K562 (cell line): ENCODE data around the gene PRODH. TPM values are rescaled to one million over a fixed set of nuclear protein-coding genes. Genes with fewer than 3 reads are reported as not detected.

Source experiments
- DDX20 ChIP-seq: fragments of 450-650 bp; IDR thresholded peaks from 2 replicates; pipeline ENCODE4 v1.6.1; 2016; ENCODE audit warnings: missing genetic modification characterization, low read depth, mild to moderate bottlenecking, missing compliant biosample characterization, moderate library complexity
- DEAF1 ChIP-seq: fragments of 450-650 bp; formaldehyde crosslinking; IDR thresholded peaks from 2 replicates; pipeline ENCODE4 v1.4.0; 2020; ENCODE audit warnings: mild to moderate bottlenecking, moderate library complexity
- FIP1L1 ChIP-seq: fragments of 200-400 bp; formaldehyde crosslinking; IDR thresholded peaks from 2 replicates; pipeline ENCODE4 v1.6.1; 2018; ENCODE audit warnings: mild to moderate bottlenecking, low read depth, low read length; ENCODE audit not compliant: poor library complexity, severe bottlenecking
- GTF2E2 ChIP-seq: fragments of 200-800 bp; sonication (Bioruptor generic); IDR thresholded peaks from 2 replicates; pipeline ENCODE4 v1.6.1; 2016; ENCODE audit warnings: missing genetic modification characterization, missing compliant biosample characterization
- HBP1 ChIP-seq: fragments of 450-650 bp; formaldehyde crosslinking; IDR thresholded peaks from 2 replicates; pipeline ENCODE4 v1.4.0; 2022; ENCODE audit warnings: missing genetic modification characterization
- HNRNPK ChIP-seq: fragments of 200-400 bp; formaldehyde crosslinking; IDR thresholded peaks from one replicate; pipeline ENCODE4 v1.6.1; 2018; ENCODE audit warnings: mild to moderate bottlenecking, low read depth, low read length; ENCODE audit not compliant: poor library complexity, severe bottlenecking
- NR4A1 ChIP-seq, 2 experiments: fragments of 250-450 bp in 1 of 2; fragments of 450-650 bp in 1 of 2; sonication (Bioruptor Pico) in 1 of 2; IDR thresholded peaks; 2 replicates each; pipeline versions ENCODE4 v1.4.0 to v1.6.1; 2016 to 2020; ENCODE audit warnings: mild to moderate bottlenecking in 2 of 2, missing compliant biosample characterization in 1 of 2, missing genetic modification characterization in 1 of 2, moderate library complexity in 1 of 2
- PHF8 ChIP-seq: fragments of 200-600 bp; sonication (generic); IDR thresholded peaks from 2 replicates; pipeline ENCODE4 v1.6.1; 2012; ENCODE audit warnings: mixed run types, mild to moderate bottlenecking, inconsistent platforms, low read length, moderate library complexity, borderline replicate concordance
- PRDM10 ChIP-seq: fragments of 450-650 bp; IDR thresholded peaks from 2 replicates; pipeline ENCODE4 v1.6.1; 2018; ENCODE audit not compliant: partially characterized antibody
- TCF15 ChIP-seq: fragments of 250-450 bp; sonication (Bioruptor Pico); IDR thresholded peaks from 2 replicates; pipeline ENCODE4 v1.8.0; 2022; ENCODE audit warnings: moderate library complexity, mild to moderate bottlenecking, inconsistent platforms
- TCF7L2 ChIP-seq: fragments of 150-350 bp; IDR thresholded peaks from 2 replicates; pipeline ENCODE4 v1.6.1; 2016; ENCODE audit warnings: low read depth, mild to moderate bottlenecking, low read length, moderate library complexity
- TCFL5 ChIP-seq: fragments of 250-450 bp; sonication (Bioruptor Pico); conservative IDR thresholded peaks from 2 replicates; pipeline ENCODE4 v1.6.1; 2021; ENCODE audit warnings: mild to moderate bottlenecking, moderate library complexity, matching md5 sums
- ZBTB12 ChIP-seq: fragments of 250-450 bp; sonication (Bioruptor Pico); IDR thresholded peaks from 2 replicates; pipeline ENCODE4 v1.4.0; 2020
- ZBTB43 ChIP-seq: sonication (generic); formaldehyde crosslinking; IDR thresholded peaks from 2 replicates; pipeline ENCODE4 v1.8.0; 2023; ENCODE audit warnings: mild to moderate bottlenecking, missing genetic modification reagents
- ZEB2 ChIP-seq: fragments of 450-650 bp; IDR thresholded peaks from 2 replicates; pipeline ENCODE4 v1.6.1; 2016
- ZKSCAN1 ChIP-seq: fragments of 150-350 bp; IDR thresholded peaks from 2 replicates; pipeline ENCODE4 v1.6.1; 2016; ENCODE audit warnings: low read depth, low read length
- ZNF253 ChIP-seq: fragments of 250-450 bp; sonication (Bioruptor Pico); conservative IDR thresholded peaks from 2 replicates; pipeline ENCODE4 v1.6.1; 2021; ENCODE audit warnings: mild to moderate bottlenecking
- ZNF583 ChIP-seq: fragments of 250-450 bp; sonication (Bioruptor Pico); IDR thresholded peaks from 2 replicates; pipeline ENCODE4 v1.4.0; 2020
- polyA plus RNA-seq, 8 experiments: library from polyadenylated mRNA; depleted of rRNA in 4 of 8; stranded (reverse) in 5 of 8; unstranded in 3 of 8; fragments of >200 nt; fragmentation: Nextera tagmentation in 2 of 8; fragmentation: Illumina TruSeq in 1 of 8; extraction: Ambion mirVana in 2 of 8; extraction: Trizol in 1 of 8; gene quantifications; 2 replicates each; pipeline versions ENCODE4 v1.2.1 to v1.2.3, GENCODE V29; 2011 to 2014; ENCODE audit warnings: inconsistent platforms in 1 of 8, missing spikeins in 1 of 8
- total RNA-seq, 7 experiments: library from RNA; depleted of rRNA in 6 of 7; stranded (reverse); fragments of >200 nt in 6 of 7; fragmentation: Illumina TruSeq in 2 of 7; extraction: Trizol in 2 of 7; gene quantifications; 2 replicates each; pipeline versions ENCODE4 v1.2.1 to v1.2.3, GENCODE V29; 2011 to 2021; ENCODE audit warnings: low replicate concordance in 1 of 7

PRODH gene
- total and polyA plus RNA-seq, 9 of the 15 experiments (the other 6 are each of a cell fraction or from before 2014, with no cell fraction given), result 0.07 to 0.11 TPM; not detected in 7

GRCh38 chr22:18971321-18971751 lies 35.2 kb upstream of the PRODH start (continued):
- TF ChIP-seq ZBTB43 (CRISPR knock-in tag) (0 out of 2 replicates have a peak, but pooled peaks have one; percentile 73), DEAF1 (CRISPR knock-in tag) (no peak), DDX20 (tag) (no peak), ZEB2 (no peak), ZNF253 (CRISPR knock-in tag) (no peak), TCF7L2 (no peak), TCF15 (CRISPR knock-in tag) (no peak), ZBTB12 (CRISPR knock-in tag) (no peak), HBP1 (CRISPR knock-in tag) (no peak), NR4A1 (CRISPR knock-in tag; IDR thresholded peaks at IDR 0.05) (no peak), NR4A1 (tag; IDR thresholded peaks at IDR 0.05) (no peak), FIP1L1 (peak; percentile 16), GTF2E2 (tag) (no peak), ZKSCAN1 (no peak), ZNF583 (CRISPR knock-in tag) (no peak), HNRNPK (no peak), PRDM10 (no peak), PHF8 (no peak), TCFL5 (no peak)
